SK-N-SH treated with all-trans-retinoic acid at 6 μM for 48 hours (cell line): ENCODE data around the gene ANKRD55.

Source experiments
- ATAC-seq: fragments of 200-7000 bp; cut with Tn5 transposase; 3 replicates; pipeline ENCODE4 v1.9.1; 2020; ENCODE audit warnings: mild to moderate bottlenecking, moderate library complexity
- BACH2 ChIP-seq: fragments of 250-450 bp; sonication (Bioruptor Pico); IDR thresholded peaks from 2 replicates; pipeline ENCODE4 v1.9.0; 2021; ENCODE audit warnings: mild to moderate bottlenecking, borderline replicate concordance
- CSDC2 ChIP-seq: fragments of 250-450 bp; sonication (Bioruptor Pico); IDR thresholded peaks from 2 replicates; pipeline ENCODE4 v1.5.0; 2020; ENCODE audit warnings: mild to moderate bottlenecking, moderate library complexity
- ESRRG ChIP-seq: fragments of 250-450 bp; sonication (Bioruptor Pico); IDR thresholded peaks from 2 replicates; pipeline ENCODE4 v1.6.1; 2021; ENCODE audit warnings: mild to moderate bottlenecking
- GLIS3 ChIP-seq: fragments of 250-450 bp; sonication (Bioruptor Pico); IDR thresholded peaks from 2 replicates; pipeline ENCODE4 v1.5.0; 2020; ENCODE audit warnings: mild to moderate bottlenecking, moderate library complexity
- ISL1 ChIP-seq: fragments of 250-450 bp; sonication (Bioruptor Pico); IDR thresholded peaks from 2 replicates; pipeline ENCODE4 v2.1.2; 2022; ENCODE audit warnings: mild to moderate bottlenecking, moderate library complexity
- OSR1 ChIP-seq: fragments of 250-450 bp; sonication (Bioruptor Pico); IDR thresholded peaks from 2 replicates; pipeline ENCODE4 v1.8.0; 2022; ENCODE audit warnings: moderate library complexity, mild to moderate bottlenecking, inconsistent platforms
- PATZ1 ChIP-seq: fragments of 250-450 bp; sonication (Bioruptor Pico); IDR thresholded peaks from 2 replicates; pipeline ENCODE4 v1.8.0; 2020; ENCODE audit warnings: mild to moderate bottlenecking, moderate library complexity, borderline replicate concordance
- PPARA ChIP-seq: fragments of 250-450 bp; sonication (Bioruptor Pico); IDR thresholded peaks from 2 replicates; pipeline ENCODE4 v1.5.0; 2020; ENCODE audit warnings: mild to moderate bottlenecking, borderline replicate concordance
- SNAI2 ChIP-seq: fragments of 250-450 bp; sonication (Bioruptor Pico); IDR thresholded peaks from 2 replicates; pipeline ENCODE4 v1.5.0; 2020; ENCODE audit warnings: mild to moderate bottlenecking, moderate library complexity
- TCF4 ChIP-seq: fragments of 250-450 bp; sonication (Bioruptor Pico); IDR thresholded peaks from 2 replicates; pipeline ENCODE4 v1.8.0; 2021; ENCODE audit warnings: mild to moderate bottlenecking, moderate library complexity, borderline replicate concordance
- TOX ChIP-seq: fragments of 250-450 bp; sonication (Bioruptor Pico); IDR thresholded peaks from 2 replicates; pipeline ENCODE4 v1.8.0; 2021; ENCODE audit warnings: mild to moderate bottlenecking, moderate library complexity, borderline replicate concordance
- ZC3H10 ChIP-seq: fragments of 250-450 bp; sonication (Bioruptor Pico); IDR thresholded peaks from 2 replicates; pipeline ENCODE4 v1.5.1; 2021; ENCODE audit warnings: mild to moderate bottlenecking, moderate library complexity
- ZFP3 ChIP-seq: fragments of 250-450 bp; sonication (Bioruptor Pico); IDR thresholded peaks from 2 replicates; pipeline ENCODE4 v1.5.0; 2020; ENCODE audit warnings: mild to moderate bottlenecking, moderate library complexity
- ZFP30 ChIP-seq: fragments of 450-650 bp; formaldehyde crosslinking; IDR thresholded peaks from 2 replicates; pipeline ENCODE4 v1.5.0; 2022; ENCODE audit warnings: mild to moderate bottlenecking, moderate library complexity
- ZNF565 ChIP-seq: fragments of 450-650 bp; formaldehyde crosslinking; conservative IDR thresholded peaks from 2 replicates; pipeline ENCODE4 v1.5.0; 2020; ENCODE audit warnings: low read depth, mild to moderate bottlenecking, moderate library complexity
- ZNF70 ChIP-seq: fragments of 450-650 bp; formaldehyde crosslinking; IDR thresholded peaks from 2 replicates; pipeline ENCODE4 v1.5.0; 2020; ENCODE audit warnings: mild to moderate bottlenecking, moderate library complexity
- ZNF8 ChIP-seq: fragments of 450-650 bp; formaldehyde crosslinking; IDR thresholded peaks from 2 replicates; pipeline ENCODE4 v1.5.0; 2020; ENCODE audit warnings: mild to moderate bottlenecking, moderate library complexity
- TF ChIP-seq, protein P1 (sequence below): fragments of 250-450 bp; sonication (Bioruptor Pico); IDR thresholded peaks from 2 replicates; pipeline ENCODE4 v1.5.1; 2020; ENCODE audit warnings: low read depth, mild to moderate bottlenecking, moderate library complexity
- TF ChIP-seq, protein P2 (sequence below): fragments of 250-450 bp; sonication (Bioruptor Pico); IDR thresholded peaks from 2 replicates; pipeline ENCODE4 v1.5.0; 2020; ENCODE audit warnings: mild to moderate bottlenecking, moderate library complexity
- TF ChIP-seq, protein P3 (sequence below): fragments of 250-450 bp; sonication (Bioruptor Pico); IDR thresholded peaks from 2 replicates; pipeline ENCODE4 v1.5.1; 2021; ENCODE audit warnings: mild to moderate bottlenecking, moderate library complexity

Gene ANKRD55

GRCh38 chr5:56070851-56071465, 162.2 kb downstream of the ANKRD55 start:
- TF ChIP-seq ZNF8 (CRISPR knock-in tag), result no peak
- TF ChIP-seq CSDC2, result no peak
- no peak for TF ChIP-seq SNAI2
- TF ChIP-seq PATZ1 (CRISPR knock-in tag), result no peak
- TF ChIP-seq ZNF565 (CRISPR knock-in tag), result no peak
- TF ChIP-seq BACH2 (CRISPR knock-in tag), result no peak
- no peak for TF ChIP-seq OSR1 (CRISPR knock-in tag)
- no peak for TF ChIP-seq ISL1
- no peak for TF ChIP-seq TOX
- TF ChIP-seq, protein P1, sequence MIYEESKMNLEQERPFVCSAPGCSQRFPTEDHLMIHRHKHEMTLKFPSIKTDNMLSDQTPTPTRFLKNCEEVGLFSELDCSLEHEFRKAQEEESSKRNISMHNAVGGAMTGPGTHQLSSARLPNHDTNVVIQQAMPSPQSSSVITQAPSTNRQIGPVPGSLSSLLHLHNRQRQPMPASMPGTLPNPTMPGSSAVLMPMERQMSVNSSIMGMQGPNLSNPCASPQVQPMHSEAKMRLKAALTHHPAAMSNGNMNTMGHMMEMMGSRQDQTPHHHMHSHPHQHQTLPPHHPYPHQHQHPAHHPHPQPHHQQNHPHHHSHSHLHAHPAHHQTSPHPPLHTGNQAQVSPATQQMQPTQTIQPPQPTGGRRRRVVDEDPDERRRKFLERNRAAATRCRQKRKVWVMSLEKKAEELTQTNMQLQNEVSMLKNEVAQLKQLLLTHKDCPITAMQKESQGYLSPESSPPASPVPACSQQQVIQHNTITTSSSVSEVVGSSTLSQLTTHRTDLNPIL (CRISPR knock-in tag), result no peak
- TF ChIP-seq ZC3H10 (CRISPR knock-in tag), result no peak
- TF ChIP-seq, all 23 proteins: peak for 0
- no peak for ATAC-seq

GRCh38 chr5:56069652-56070226, 163.4 kb downstream of the ANKRD55 start:
- ATAC-seq, result no peak
- TF ChIP-seq TCF4 (CRISPR knock-in tag), result no peak
- TF ChIP-seq ZFP3 (CRISPR knock-in tag), result no peak
- no peak for TF ChIP-seq TOX
- no peak for TF ChIP-seq PPARA (CRISPR knock-in tag)
- no peak for TF ChIP-seq ISL1
- TF ChIP-seq ZNF70 (CRISPR knock-in tag), result no peak
- TF ChIP-seq, protein P2, sequence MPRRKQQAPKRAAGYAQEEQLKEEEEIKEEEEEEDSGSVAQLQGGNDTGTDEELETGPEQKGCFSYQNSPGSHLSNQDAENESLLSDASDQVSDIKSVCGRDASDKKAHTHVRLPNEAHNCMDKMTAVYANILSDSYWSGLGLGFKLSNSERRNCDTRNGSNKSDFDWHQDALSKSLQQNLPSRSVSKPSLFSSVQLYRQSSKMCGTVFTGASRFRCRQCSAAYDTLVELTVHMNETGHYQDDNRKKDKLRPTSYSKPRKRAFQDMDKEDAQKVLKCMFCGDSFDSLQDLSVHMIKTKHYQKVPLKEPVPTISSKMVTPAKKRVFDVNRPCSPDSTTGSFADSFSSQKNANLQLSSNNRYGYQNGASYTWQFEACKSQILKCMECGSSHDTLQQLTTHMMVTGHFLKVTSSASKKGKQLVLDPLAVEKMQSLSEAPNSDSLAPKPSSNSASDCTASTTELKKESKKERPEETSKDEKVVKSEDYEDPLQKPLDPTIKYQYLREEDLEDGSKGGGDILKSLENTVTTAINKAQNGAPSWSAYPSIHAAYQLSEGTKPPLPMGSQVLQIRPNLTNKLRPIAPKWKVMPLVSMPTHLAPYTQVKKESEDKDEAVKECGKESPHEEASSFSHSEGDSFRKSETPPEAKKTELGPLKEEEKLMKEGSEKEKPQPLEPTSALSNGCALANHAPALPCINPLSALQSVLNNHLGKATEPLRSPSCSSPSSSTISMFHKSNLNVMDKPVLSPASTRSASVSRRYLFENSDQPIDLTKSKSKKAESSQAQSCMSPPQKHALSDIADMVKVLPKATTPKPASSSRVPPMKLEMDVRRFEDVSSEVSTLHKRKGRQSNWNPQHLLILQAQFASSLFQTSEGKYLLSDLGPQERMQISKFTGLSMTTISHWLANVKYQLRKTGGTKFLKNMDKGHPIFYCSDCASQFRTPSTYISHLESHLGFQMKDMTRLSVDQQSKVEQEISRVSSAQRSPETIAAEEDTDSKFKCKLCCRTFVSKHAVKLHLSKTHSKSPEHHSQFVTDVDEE (CRISPR knock-in tag), result no peak
- TF ChIP-seq, protein P1 (CRISPR knock-in tag), result no peak
- no peak for TF ChIP-seq CSDC2
- TF ChIP-seq ESRRG, result no peak
- no peak for TF ChIP-seq GLIS3 (CRISPR knock-in tag)
- TF ChIP-seq PATZ1 (CRISPR knock-in tag), result no peak
- no peak for TF ChIP-seq BACH2 (CRISPR knock-in tag)
- TF ChIP-seq, protein P3, sequence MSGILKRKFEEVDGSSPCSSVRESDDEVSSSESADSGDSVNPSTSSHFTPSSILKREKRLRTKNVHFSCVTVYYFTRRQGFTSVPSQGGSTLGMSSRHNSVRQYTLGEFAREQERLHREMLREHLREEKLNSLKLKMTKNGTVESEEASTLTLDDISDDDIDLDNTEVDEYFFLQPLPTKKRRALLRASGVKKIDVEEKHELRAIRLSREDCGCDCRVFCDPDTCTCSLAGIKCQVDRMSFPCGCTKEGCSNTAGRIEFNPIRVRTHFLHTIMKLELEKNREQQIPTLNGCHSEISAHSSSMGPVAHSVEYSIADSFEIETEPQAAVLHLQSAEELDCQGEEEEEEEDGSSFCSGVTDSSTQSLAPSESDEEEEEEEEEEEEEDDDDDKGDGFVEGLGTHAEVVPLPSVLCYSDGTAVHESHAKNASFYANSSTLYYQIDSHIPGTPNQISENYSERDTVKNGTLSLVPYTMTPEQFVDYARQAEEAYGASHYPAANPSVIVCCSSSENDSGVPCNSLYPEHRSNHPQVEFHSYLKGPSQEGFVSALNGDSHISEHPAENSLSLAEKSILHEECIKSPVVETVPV (CRISPR knock-in tag), result no peak
- no peak for TF ChIP-seq ZFP30 (CRISPR knock-in tag)
- no peak for TF ChIP-seq ZC3H10 (CRISPR knock-in tag)
